GM21360 (cell line): Measurements from ENCODE around the gene TMED7.
"Not testable (repeated sequence)": the region's sequence is repeated elsewhere in the genome, so short reads cannot be mapped to it uniquely, and the experiment has no call there.

Experiments used
- ATAC-seq: cut with Tn5 transposase; IDR thresholded peaks from one replicate; pipeline ENCODE4 v1.9.1; 2021; ENCODE audit warnings: mild to moderate bottlenecking, moderate library complexity; ENCODE audit not compliant: unreplicated experiment

TMED7 gene

GRCh38 chr5:115625579-115626444 is at the start of gene TMED7:
TMED7 (minus strand) TSS chr5:115626036; CDS start chr5:115625792, 244 bp downstream.
- ATAC-seq, result peak; percentile 89

GRCh38 chr5:115674782-115675181 is 48.9 kb upstream of the TMED7 start:
- not testable (repeated sequence) for ATAC-seq

GRCh38 chr5:115673596-115673995 is 47.8 kb upstream of the TMED7 start:
- no peak for ATAC-seq

- no peak for ATAC-seq
Measured at GRCh38 chr5:115671939-115672338, 46.1 kb upstream of the TMED7 start.

- ATAC-seq, result no peak
Measured at GRCh38 chr5:115666023-115666422, 40.2 kb upstream of the TMED7 start.

GRCh38 chr5:115661563-115661962 is 35.7 kb upstream of the TMED7 start:
- ATAC-seq, result no peak

GRCh38 chr5:115661101-115661500 is 35.3 kb upstream of the TMED7 start:
- no peak for ATAC-seq

- ATAC-seq, result no peak
Measured at GRCh38 chr5:115657881-115658233, 32.0 kb upstream of the TMED7 start.

GRCh38 chr5:115657125-115657880 is 31.5 kb upstream of the TMED7 start:
- no peak for ATAC-seq

- no peak for ATAC-seq
Measured at GRCh38 chr5:115656404-115656803, 30.6 kb upstream of the TMED7 start.

GRCh38 chr5:115655994-115656393 is 30.2 kb upstream of the TMED7 start:
- ATAC-seq, result no peak

GRCh38 chr5:115649541-115649940 is 23.7 kb upstream of the TMED7 start:
- ATAC-seq, result no peak

- no peak for ATAC-seq
Measured at GRCh38 chr5:115648056-115648455, 22.2 kb upstream of the TMED7 start.

GRCh38 chr5:115645386-115645785 is 19.6 kb upstream of the TMED7 start:
- not testable (repeated sequence) for ATAC-seq

GRCh38 chr5:115644046-115644445 is 18.2 kb upstream of the TMED7 start:
- ATAC-seq, result no peak

- ATAC-seq, result no peak
Measured at GRCh38 chr5:115641948-115642347, 16.1 kb upstream of the TMED7 start.

- no peak for ATAC-seq
Measured at GRCh38 chr5:115640274-115640673, 14.4 kb upstream of the TMED7 start.

- no peak for ATAC-seq
Measured at GRCh38 chr5:115639377-115639776, 13.5 kb upstream of the TMED7 start.

GRCh38 chr5:115637507-115637906 is 11.7 kb upstream of the TMED7 start:
- no peak for ATAC-seq

GRCh38 chr5:115636008-115636407 is 10.2 kb upstream of the TMED7 start:
- no peak for ATAC-seq

GRCh38 chr5:115634343-115635132 is 8.7 kb upstream of the TMED7 start:
- ATAC-seq, result peak; percentile 55
